ENCODE results near the gene PYM1.
"Not testable (repeated sequence)": the region's sequence is repeated elsewhere in the genome, so short reads cannot be mapped to it uniquely, and the experiment has no call there.

- TF ChIP-seq FOXJ3 (CRISPR knock-in tag; IDR thresholded peaks at IDR 0.05); CTCF (IDR thresholded peaks at IDR 0.05); TAF1 (IDR thresholded peaks at IDR 0.05; ENCODE audit: borderline replicate concordance, low read depth, low read length); POLR2AphosphoS5 (IDR thresholded peaks at IDR 0.05; ENCODE audit: low read depth, low read length); MEF2A (IDR thresholded peaks at IDR 0.05; ENCODE audit: borderline replicate concordance, low read depth); MXI1 (IDR thresholded peaks at IDR 0.05; ENCODE audit: low read depth, low read length); RAD21 (IDR thresholded peaks at IDR 0.05; ENCODE audit: low read length); EP300 (IDR thresholded peaks at IDR 0.05; ENCODE audit: borderline replicate concordance in 1 of 2, low read depth in 1 of 2, low read length in 1 of 2); JUND (IDR thresholded peaks at IDR 0.05); SIN3A (IDR thresholded peaks at IDR 0.05; ENCODE audit: borderline replicate concordance, low read depth, low read length); USF2 (IDR thresholded peaks at IDR 0.05; ENCODE audit: borderline replicate concordance, low read depth, low read length); EZH2phosphoT487 (IDR thresholded peaks at IDR 0.05; ENCODE audit: borderline replicate concordance, low read depth); USF1 (IDR thresholded peaks at IDR 0.05; ENCODE audit: borderline replicate concordance, low read depth): not testable (repeated sequence)
Measured at GRCh38 chr12:55866454-55867004, 61.2 kb downstream of the PYM1 start.
